GM23338 (cell line): ENCODE measurements around the gene POLE. TPM values are rescaled to one million over a fixed set of nuclear protein-coding genes. Genes with fewer than 3 reads are reported as not detected.

Experiments
- ATAC-seq: fragments of 200-7000 bp; cut with Tn5 transposase; 3 replicates; pipeline ENCODE4 v1.9.1; 2020
- DNase-seq: peaks from one replicate; pipeline ENCODE4 v3.0.0-alpha.2; 2015; ENCODE audit warnings: low spot score
- H2AFZ ChIP-seq: fragments of 200-600 bp; sonication (generic); 2 replicates; pipeline ENCODE4 v1.8.0; 2016; ENCODE audit warnings: antibody characterized with exemption, mild to moderate bottlenecking, moderate library complexity
- H3F3A ChIP-seq: fragments of 200-600 bp; sonication (generic); replicated peaks from 2 replicates; pipeline ENCODE4 v1.8.0; 2017; ENCODE audit warnings: antibody characterized with exemption, mixed run types, low read depth
- H3K27ac ChIP-seq: fragments of 200-600 bp; sonication (generic); 2 replicates; pipeline ENCODE4 v1.6.1; 2016; ENCODE audit warnings: low read depth
- H3K27me3 ChIP-seq: fragments of 200-600 bp; sonication (generic); 2 replicates; pipeline ENCODE4 v1.8.0; 2016; ENCODE audit warnings: mild to moderate bottlenecking, mixed run types, moderate library complexity; ENCODE audit not compliant: insufficient read depth
- H3K36me3 ChIP-seq: fragments of 200-600 bp; sonication (generic); 2 replicates; pipeline ENCODE4 v1.8.0; 2016; ENCODE audit warnings: mild to moderate bottlenecking; ENCODE audit not compliant: insufficient read depth
- H3K4me1 ChIP-seq: fragments of 200-600 bp; sonication (generic); 2 replicates; pipeline ENCODE4 v1.8.0; 2016; ENCODE audit warnings: mild to moderate bottlenecking, moderate library complexity; ENCODE audit not compliant: insufficient read depth
- H3K4me2 ChIP-seq: fragments of 200-600 bp; sonication (generic); 2 replicates; pipeline ENCODE4 v1.7.1; 2017; ENCODE audit warnings: mixed run types
- H3K4me3 ChIP-seq: fragments of 200-600 bp; sonication (generic); 2 replicates; pipeline ENCODE4 v1.6.1; 2016; ENCODE audit warnings: mixed run types
- H3K79me2 ChIP-seq: fragments of 200-600 bp; sonication (generic); replicated peaks from 2 replicates; pipeline ENCODE4 v1.8.0; 2017; ENCODE audit warnings: mild to moderate bottlenecking; ENCODE audit not compliant: insufficient read depth
- H3K9me2 ChIP-seq: fragments of 200-600 bp; sonication (generic); 2 replicates; pipeline ENCODE4 v1.8.0; 2017; ENCODE audit not compliant: insufficient read depth
- H4K20me1 ChIP-seq: fragments of 200-600 bp; sonication (generic); replicated peaks from 2 replicates; pipeline ENCODE4 v1.8.0; 2017; ENCODE audit warnings: mild to moderate bottlenecking; ENCODE audit not compliant: insufficient read depth
- H3K27ac Mint-ChIP-seq: 2 replicates; pipeline ENCODE4 v1.8.0; 2020; ENCODE audit warnings: inconsistent platforms, mild to moderate bottlenecking, moderate library complexity, mixed read lengths
- H3K27me3 Mint-ChIP-seq: 3 replicates; pipeline ENCODE4 v1.8.0; 2022; ENCODE audit warnings: low read depth, mild to moderate bottlenecking, moderate library complexity, mixed read lengths, inconsistent platforms; ENCODE audit not compliant: insufficient read depth, poor library complexity
- H3K36me3 Mint-ChIP-seq: 3 replicates; pipeline ENCODE4 v1.8.0; 2021; ENCODE audit warnings: low read depth, mild to moderate bottlenecking, inconsistent platforms, moderate library complexity, mixed read lengths
- H3K4me1 Mint-ChIP-seq: 3 replicates; pipeline ENCODE4 v1.8.0; 2020; ENCODE audit warnings: mild to moderate bottlenecking, inconsistent platforms, mixed read lengths
- H3K4me3 Mint-ChIP-seq: 3 replicates; pipeline ENCODE4 v1.8.0; 2021; ENCODE audit warnings: moderate library complexity, mild to moderate bottlenecking, inconsistent platforms, mixed read lengths
- H3K9me3 Mint-ChIP-seq: 3 replicates; pipeline ENCODE4 v1.8.0; 2020; ENCODE audit warnings: moderate library complexity, mild to moderate bottlenecking, inconsistent platforms, mixed read lengths
- CTCF ChIP-seq, 2 experiments: fragments of 200-600 bp in 1 of 2; sonication (generic) in 1 of 2; conservative IDR thresholded peaks; 2 replicates each; pipeline versions ENCODE4 v1.5.1 to v1.6.1; 2016 to 2017; ENCODE audit warnings: antibody characterized with exemption in 2 of 2, low read depth in 2 of 2, mild to moderate bottlenecking in 2 of 2, moderate library complexity in 1 of 2
- EZH2 ChIP-seq: fragments of 200-600 bp; sonication (generic); IDR thresholded peaks from one replicate; pipeline ENCODE4 v1.8.0; 2017; ENCODE audit warnings: antibody characterized with exemption, mild to moderate bottlenecking, low read depth; ENCODE audit not compliant: unreplicated experiment
- JUNB ChIP-seq: IDR thresholded peaks from one replicate; pipeline ENCODE4 v1.6.1; 2016; ENCODE audit warnings: antibody characterized with exemption; ENCODE audit not compliant: unreplicated experiment
- POLR2AphosphoS5 ChIP-seq: IDR thresholded peaks from 2 replicates; pipeline ENCODE4 v1.6.1; 2016; ENCODE audit warnings: antibody characterized with exemption, low read depth
- REST ChIP-seq: IDR thresholded peaks from one replicate; pipeline ENCODE4 v1.6.1; 2018; ENCODE audit warnings: antibody characterized with exemption; ENCODE audit not compliant: unreplicated experiment
- ZNF462 ChIP-seq: fragments of 250-450 bp; sonication (Bioruptor Pico); IDR thresholded peaks from 2 replicates; pipeline ENCODE4 v1.5.0; 2020; ENCODE audit warnings: mild to moderate bottlenecking, moderate library complexity
- polyA plus RNA-seq: library from polyadenylated mRNA; unstranded; fragments of >200 nt; fragmentation: Nextera tagmentation; extraction: Ambion mirVana; gene quantifications from 2 replicates; pipeline ENCODE4 v1.2.1, GENCODE V29; 2016
- total RNA-seq: library from RNA; depleted of rRNA; stranded (reverse); fragments of >200 nt; shearing (Covaris generic); gene quantifications from 2 replicates; pipeline ENCODE4 v1.2.3, GENCODE V29; 2014

The POLE gene
- total and polyA plus RNA-seq, 2 experiments from 2014 or later: 33.6 to 125 TPM

GRCh38 chr12:132726386-132726785, 39.2 kb upstream of the POLE start (continued):
- no peak for TF ChIP-seq ZNF462
- TF ChIP-seq CTCF (conservative IDR thresholded peaks at IDR 0.05; ENCODE audit: low read depth in 2 of 2): no peak

- H3K4me1 Mint-ChIP-seq: no peaks in the 10 kb centered on the region; the same call in 2 of the 3 replicates
- TF ChIP-seq JUNB (no peak), REST (no peak), EZH2 (no peak), POLR2AphosphoS5 (no peak)
These were observed 37.5 kb upstream of the POLE start for GRCh38 chr12:132724506-132725241.

More at GRCh38 chr12:132724506-132725241, 37.5 kb upstream of the POLE start:
- Histone ChIP-seq H4K20me1 (peaks cover 21% of the 10 kb centered on the region), H3K4me2 (no peak overlapping the region), H3K36me3 (peaks cover 19% of the 10 kb centered on the region), H3K79me2 (peaks cover 6% of the 10 kb centered on the region), H3K4me1 (no peaks in the 10 kb centered on the region), H3K27ac (no peak overlapping the region), H3K9me2 (no peaks in the 10 kb centered on the region), H2AFZ (no peak overlapping the region), H3F3A (peaks cover 17% of the 10 kb centered on the region), H3K27me3 (no peaks in the 10 kb centered on the region), H3K4me3 (no peak overlapping the region)
- Mint-ChIP-seq H3K27ac (no peak overlapping the region), H3K36me3 (peaks cover 88% of the 10 kb centered on the region), H3K9me3 (peaks cover 11% of the 10 kb centered on the region), H3K4me3 (no peak overlapping the region), H3K27me3 (peaks cover 30% of the 10 kb centered on the region)
- DNase-seq: no peak
- no peak for ATAC-seq
